Ishikawa (cell line): ENCODE data around the gene RTN1.

Experiments
- FOXM1 ChIP-seq: IDR thresholded peaks from 2 replicates; pipeline ENCODE4 v1.6.1; 2012; ENCODE audit warnings: low read depth, borderline replicate concordance
- MAX ChIP-seq: IDR thresholded peaks from 2 replicates; pipeline ENCODE4 v1.6.1; 2012

DNA sequence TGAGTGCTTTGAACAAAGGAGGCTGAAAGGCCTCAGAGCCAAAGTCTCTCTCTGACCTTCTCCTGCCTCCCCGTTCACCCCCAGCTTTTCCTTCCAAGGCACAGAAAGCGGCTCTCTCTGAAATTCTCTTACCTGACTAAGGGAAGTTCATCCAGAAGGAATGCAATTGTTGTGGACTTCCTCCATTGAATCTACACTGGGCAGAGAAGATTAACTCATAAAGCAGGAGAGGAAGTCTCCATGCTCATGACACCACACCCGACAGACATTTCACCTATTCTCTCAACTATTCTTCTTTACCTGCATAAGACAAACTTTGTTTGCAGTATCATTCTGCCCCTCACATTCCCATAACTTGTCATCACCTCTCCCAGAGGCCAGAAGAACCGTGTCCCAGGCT is 164.7 kb downstream of the RTN1 start:
- TF ChIP-seq MAX (no peak), FOXM1 (no peak)
